Measurements from ENCODE around the gene FSTL4.

Gene FSTL4

DNA sequence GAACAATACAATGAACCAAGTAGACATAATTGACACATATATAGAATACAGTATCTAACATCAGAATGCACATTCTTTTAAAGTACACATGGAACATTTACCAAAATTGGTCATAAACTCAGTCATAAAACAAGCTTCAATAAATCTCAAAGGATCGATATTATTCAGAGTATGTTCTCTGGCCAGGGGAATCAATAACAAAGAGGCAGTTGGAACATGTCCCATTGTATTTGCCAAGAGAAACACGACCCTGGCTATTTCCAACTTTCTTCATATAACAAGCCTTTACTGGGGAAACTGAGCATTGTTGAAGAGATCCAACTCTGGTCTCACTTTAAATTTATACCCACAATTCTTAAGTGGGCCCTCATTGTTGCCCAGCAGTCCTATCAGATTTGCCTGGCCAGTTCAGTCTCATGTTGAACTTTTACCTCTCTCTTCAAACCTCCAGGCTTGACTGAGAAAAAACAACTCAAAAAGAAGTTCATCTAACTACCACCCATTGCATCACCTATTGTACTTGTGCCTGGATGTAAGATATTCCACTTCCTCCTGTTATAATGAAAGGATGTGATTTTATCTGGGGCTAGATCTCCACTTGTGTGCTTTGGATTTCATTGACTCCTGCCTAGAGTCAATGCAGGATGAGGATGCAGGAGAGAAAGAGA is 398.1 kb downstream of the FSTL4 start:
- Histone ChIP-seq H2AFZ (ENCODE audit: low read depth) (no peak overlapping the region), H3K36me3 (ENCODE audit: insufficient read depth) (no peaks in the 10 kb centered on the region)
- TF ChIP-seq, protein P1, sequence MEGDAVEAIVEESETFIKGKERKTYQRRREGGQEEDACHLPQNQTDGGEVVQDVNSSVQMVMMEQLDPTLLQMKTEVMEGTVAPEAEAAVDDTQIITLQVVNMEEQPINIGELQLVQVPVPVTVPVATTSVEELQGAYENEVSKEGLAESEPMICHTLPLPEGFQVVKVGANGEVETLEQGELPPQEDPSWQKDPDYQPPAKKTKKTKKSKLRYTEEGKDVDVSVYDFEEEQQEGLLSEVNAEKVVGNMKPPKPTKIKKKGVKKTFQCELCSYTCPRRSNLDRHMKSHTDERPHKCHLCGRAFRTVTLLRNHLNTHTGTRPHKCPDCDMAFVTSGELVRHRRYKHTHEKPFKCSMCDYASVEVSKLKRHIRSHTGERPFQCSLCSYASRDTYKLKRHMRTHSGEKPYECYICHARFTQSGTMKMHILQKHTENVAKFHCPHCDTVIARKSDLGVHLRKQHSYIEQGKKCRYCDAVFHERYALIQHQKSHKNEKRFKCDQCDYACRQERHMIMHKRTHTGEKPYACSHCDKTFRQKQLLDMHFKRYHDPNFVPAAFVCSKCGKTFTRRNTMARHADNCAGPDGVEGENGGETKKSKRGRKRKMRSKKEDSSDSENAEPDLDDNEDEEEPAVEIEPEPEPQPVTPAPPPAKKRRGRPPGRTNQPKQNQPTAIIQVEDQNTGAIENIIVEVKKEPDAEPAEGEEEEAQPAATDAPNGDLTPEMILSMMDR (conservative IDR thresholded peaks at IDR 0.05; ENCODE audit: low read depth, low read length), result no peak

DNA sequence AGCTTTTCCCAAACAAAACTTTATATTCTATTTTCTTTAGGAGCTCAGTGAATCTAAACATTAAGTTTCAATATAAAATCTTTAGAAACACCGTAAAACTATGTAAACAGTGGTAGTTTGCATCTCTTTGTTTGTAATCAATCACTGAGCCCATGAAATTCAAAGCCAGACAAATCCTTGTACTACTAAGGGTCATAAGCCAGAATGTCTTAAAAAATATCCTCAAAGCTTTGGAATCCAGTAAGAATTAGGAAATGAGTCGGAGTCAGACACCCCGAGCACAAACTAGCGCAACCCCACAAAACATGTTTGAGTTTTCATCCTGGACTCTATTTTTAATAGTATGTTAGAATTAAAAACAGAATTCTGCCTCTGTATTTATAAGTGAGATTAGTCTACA is 406.7 kb downstream of the FSTL4 start:
- Histone ChIP-seq H3K27ac (no peak overlapping the region), H2AFZ (ENCODE audit: low read depth) (no peak overlapping the region), H3K27me3 (ENCODE audit: insufficient read depth, low read depth) (no peaks in the 10 kb centered on the region), H3K79me2 (ENCODE audit: insufficient read depth, low read depth) (no peaks in the 10 kb centered on the region), H4K20me1 (ENCODE audit: insufficient read depth) (no peaks in the 10 kb centered on the region), H3K36me3 (ENCODE audit: insufficient read depth) (no peaks in the 10 kb centered on the region), H3K4me2 (no peak overlapping the region), H3K4me3 (IDR thresholded peaks at IDR 0.05; ENCODE audit: insufficient read depth, low read depth, low read length) (no peak overlapping the region), H3K4me1 (ENCODE audit: low read depth, poor library complexity, severe bottlenecking) (peaks cover 5% of the 10 kb centered on the region), H3K9ac (no peak overlapping the region)
- TF ChIP-seq, protein P1 (conservative IDR thresholded peaks at IDR 0.05; ENCODE audit: low read depth, low read length), result no peak

More for the DNA sequence above, 398.1 kb downstream of the FSTL4 start:
- Histone ChIP-seq H3K4me2 (no peak overlapping the region), H3K9ac (no peak overlapping the region), H3K79me2 (ENCODE audit: insufficient read depth, low read depth) (no peaks in the 10 kb centered on the region), H4K20me1 (ENCODE audit: insufficient read depth) (no peaks in the 10 kb centered on the region), H3K4me3 (IDR thresholded peaks at IDR 0.05; ENCODE audit: insufficient read depth, low read depth, low read length) (no peak overlapping the region), H3K27ac (no peak overlapping the region), H3K4me1 (ENCODE audit: low read depth, poor library complexity, severe bottlenecking) (no peaks in the 10 kb centered on the region), H3K27me3 (ENCODE audit: insufficient read depth, low read depth) (no peaks in the 10 kb centered on the region)

DNA sequence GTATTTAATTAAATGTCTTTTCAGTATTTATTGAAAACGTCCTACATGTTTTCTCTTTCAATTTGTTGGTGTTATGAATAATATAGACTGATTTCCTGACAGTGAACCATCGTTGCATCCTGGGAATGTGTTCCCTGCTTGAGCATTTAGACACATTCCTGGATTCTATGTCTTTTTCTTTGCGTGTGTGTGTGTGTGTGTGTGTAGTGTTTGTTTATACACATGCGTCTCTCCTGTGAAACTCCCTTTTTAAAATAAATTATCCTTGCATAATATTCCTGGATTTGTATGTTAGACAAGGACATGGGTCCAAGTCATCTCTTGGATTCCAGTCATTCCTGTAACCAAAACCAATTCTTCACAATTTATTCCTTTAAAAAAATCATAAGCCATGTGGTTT is 407.1 kb downstream of the FSTL4 start:
- Histone ChIP-seq H3K4me2 (no peak overlapping the region), H3K79me2 (ENCODE audit: insufficient read depth, low read depth) (no peaks in the 10 kb centered on the region), H3K36me3 (ENCODE audit: insufficient read depth) (no peaks in the 10 kb centered on the region), H3K9ac (no peak overlapping the region), H3K27me3 (ENCODE audit: insufficient read depth, low read depth) (no peaks in the 10 kb centered on the region), H3K27ac (no peak overlapping the region), H4K20me1 (ENCODE audit: insufficient read depth) (no peaks in the 10 kb centered on the region), H3K4me1 (ENCODE audit: low read depth, poor library complexity, severe bottlenecking) (peaks cover 5% of the 10 kb centered on the region), H2AFZ (ENCODE audit: low read depth) (no peak overlapping the region), H3K4me3 (IDR thresholded peaks at IDR 0.05; ENCODE audit: insufficient read depth, low read depth, low read length) (no peak overlapping the region)
- TF ChIP-seq, protein P1 (conservative IDR thresholded peaks at IDR 0.05; ENCODE audit: low read depth, low read length), result no peak

DNA sequence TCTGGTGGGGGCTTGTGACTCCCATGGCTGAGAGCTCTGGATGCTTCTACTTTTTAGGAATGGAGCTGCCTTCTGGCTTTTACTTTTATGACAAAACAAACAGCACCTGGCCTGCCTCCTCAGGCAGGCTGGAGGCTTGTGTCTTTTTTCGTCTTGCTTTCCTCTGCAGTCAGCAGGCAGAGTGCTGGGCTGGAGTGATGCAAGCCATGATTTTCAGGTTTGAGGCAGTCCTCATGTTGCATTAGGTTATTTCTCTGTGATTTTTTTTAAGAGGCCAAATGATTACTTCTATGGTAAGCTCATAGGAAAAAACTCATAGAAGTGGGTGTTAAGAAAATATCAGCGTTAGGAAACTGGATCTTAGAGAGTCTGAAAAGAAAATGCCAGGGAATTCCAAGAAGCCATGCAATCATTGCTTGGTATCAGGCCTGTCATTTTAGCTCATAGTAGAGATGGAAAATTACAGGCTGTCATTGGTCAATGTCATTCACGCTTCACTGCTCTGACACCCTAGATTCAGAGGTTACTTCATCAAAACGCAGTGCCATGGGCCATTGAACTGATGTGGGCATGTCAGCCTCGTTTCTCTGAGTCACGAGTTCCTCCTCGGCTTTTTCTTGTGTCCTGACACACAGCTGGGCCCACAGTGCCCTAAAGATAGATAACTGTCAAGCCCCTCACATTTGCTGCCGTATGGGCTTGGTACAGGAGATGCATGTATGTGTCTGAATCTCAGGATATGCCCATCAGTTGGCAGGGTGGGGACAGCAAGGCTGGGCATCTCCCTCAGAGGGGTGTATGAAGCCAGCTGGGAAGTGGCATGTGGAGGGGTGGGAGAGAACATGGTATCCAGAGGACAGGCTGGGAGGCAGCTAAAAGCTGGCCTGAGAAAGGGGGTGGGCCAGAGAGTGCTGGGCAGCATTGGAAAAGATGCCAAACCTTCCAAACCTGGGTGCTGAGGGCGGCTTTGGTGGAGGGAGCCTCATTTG is 408.7 kb downstream of the FSTL4 start:
- Histone ChIP-seq H3K9ac (no peak overlapping the region), H3K4me1 (ENCODE audit: low read depth, poor library complexity, severe bottlenecking) (peaks cover 2% of the 10 kb centered on the region), H2AFZ (ENCODE audit: low read depth) (no peak overlapping the region), H4K20me1 (ENCODE audit: insufficient read depth) (no peaks in the 10 kb centered on the region), H3K79me2 (ENCODE audit: insufficient read depth, low read depth) (no peaks in the 10 kb centered on the region), H3K4me3 (IDR thresholded peaks at IDR 0.05; ENCODE audit: insufficient read depth, low read depth, low read length) (no peak overlapping the region), H3K27ac (no peak overlapping the region), H3K27me3 (ENCODE audit: insufficient read depth, low read depth) (no peaks in the 10 kb centered on the region), H3K36me3 (ENCODE audit: insufficient read depth) (no peaks in the 10 kb centered on the region), H3K4me2 (no peak overlapping the region)
- TF ChIP-seq, protein P1 (conservative IDR thresholded peaks at IDR 0.05; ENCODE audit: low read depth, low read length), result no peak

All from KMS-11 (cell line).